HCT116 (cell line): ENCODE results near the gene PLA2G12B. TPM values are rescaled to one million over a fixed set of nuclear protein-coding genes. Genes with fewer than 3 reads are reported as not detected.
A peak's percentile ranks its signal among the peaks of the same experiment; 100 is the strongest.

Experiments used
- ATAC-seq: fragments of 200-7000 bp; cut with Tn5 transposase; 2 replicates; pipeline ENCODE4 v1.9.1; 2020; ENCODE audit warnings: mild to moderate bottlenecking, moderate library complexity
- Bru-seq: library from RNA; stranded (reverse); fragments of 400-500 nt; gene quantifications from one replicate; lab custom pipeline; 2021; lab: Mats Ljungman, UMichigan
- BruChase-seq, 2 experiments: library from RNA; stranded (reverse); fragments of 400-500 nt; gene quantifications; one replicate each; lab custom pipeline; 2021; lab: Mats Ljungman, UMichigan
- BruUV-seq: library from RNA; stranded (reverse); fragments of 400-500 nt; replicated peaks from 2 replicates; lab custom pipeline; 2021; lab: Mats Ljungman, UMichigan
- CTCF ChIA-PET: fragments of 300-600 bp; sonication (Branson Sonifier 250); formaldehyde crosslinking; loops from one replicate; lab custom pipeline; 2021; ENCODE audit warnings: antibody characterized with exemption; lab: Charles Lee
- POLR2A ChIA-PET: fragments of 300-600, 350-600 bp; sonication (Branson Sonifier 250); formaldehyde crosslinking; loops from one replicate; lab custom pipeline; 2021; ENCODE audit warnings: antibody characterized with exemption; lab: Charles Lee
- RAD21 ChIA-PET, 2 experiments: fragments of 300-600 bp; sonication (Branson Sonifier 250); formaldehyde crosslinking; loops; one replicate each; lab custom pipeline; 2023; ENCODE audit warnings: low total read pairs in 2 of 2; ENCODE audit not compliant: uncharacterized antibody in 2 of 2, unreplicated experiment in 2 of 2, low non-redundant PET in 1 of 2; lab: Charles Lee
- DNase-seq: peaks from one replicate; pipeline ENCODE4 v3.0.0-alpha.2; 2010; ENCODE audit warnings: low read depth, low spot score
- H2AFZ ChIP-seq: fragments of 200-600 bp; shearing (Covaris generic), sonication (generic); 2 replicates; pipeline ENCODE4 v1.6.1; 2017; ENCODE audit warnings: low read depth, mixed run types, mixed read lengths, antibody characterized with exemption, low read length; ENCODE audit not compliant: poor library complexity, severe bottlenecking
- H3K27ac ChIP-seq: 2 replicates; pipeline ENCODE4 v1.5.1; 2012; ENCODE audit warnings: low read depth, low read length
- H3K27me3 ChIP-seq: fragments of 200-600 bp; sonication (generic); 2 replicates; pipeline ENCODE4 v1.6.1; 2016; ENCODE audit warnings: mixed run types, low read length, mixed read lengths; ENCODE audit not compliant: insufficient read depth
- H3K36me3 ChIP-seq, 2 experiments: fragments of 200-500 bp in 1 of 2; fragments of 200-600 bp in 1 of 2; sonication (Bioruptor generic) in 1 of 2; sonication (generic) in 1 of 2; 2 replicates each; pipeline versions ENCODE4 v1.5.1 to v1.6.1; 2014 to 2016; ENCODE audit warnings: low read length in 2 of 2, inconsistent platforms in 1 of 2, mixed read lengths in 1 of 2, mixed run types in 1 of 2; ENCODE audit not compliant: insufficient read depth in 2 of 2, control insufficient read depth in 1 of 2
- H3K4me1 ChIP-seq, 2 experiments: fragments of 200-600 bp in 1 of 2; sonication (generic) in 1 of 2; 2 replicates each; pipeline versions ENCODE4 v1.5.1 to v1.6.1; 2012 to 2017; ENCODE audit warnings: low read length in 2 of 2, inconsistent platforms in 1 of 2, mild to moderate bottlenecking in 1 of 2, mixed read lengths in 1 of 2, mixed run types in 1 of 2, moderate library complexity in 1 of 2; ENCODE audit not compliant: insufficient read depth in 2 of 2, control insufficient read depth in 1 of 2
- H3K4me2 ChIP-seq: fragments of 200-600 bp; sonication (generic); 2 replicates; pipeline ENCODE4 v1.6.1; 2017; ENCODE audit warnings: mixed run types, low read length, mixed read lengths
- H3K4me3 ChIP-seq, 2 experiments: fragments of 200-600 bp in 1 of 2; sonication (generic) in 1 of 2; replicated peaks in 1 of 2; 2 replicates each; pipeline ENCODE4 v1.5.1; 2011 to 2016; ENCODE audit warnings: low read length in 2 of 2, control low read depth in 1 of 2, low read depth in 1 of 2, mild to moderate bottlenecking in 1 of 2, mixed read lengths in 1 of 2, mixed run types in 1 of 2
- H3K79me2 ChIP-seq: fragments of 200-600 bp; sonication (generic); 2 replicates; pipeline ENCODE4 v1.6.1; 2017; ENCODE audit warnings: mild to moderate bottlenecking, mixed run types, low read length, moderate library complexity, mixed read lengths; ENCODE audit not compliant: insufficient read depth
- H3K9ac ChIP-seq: fragments of 200-600 bp; sonication (generic); 2 replicates; pipeline ENCODE4 v1.6.1; 2016; ENCODE audit warnings: low read length, mixed read lengths
- H3K9me2 ChIP-seq: fragments of 200-600 bp; sonication (generic), shearing (Covaris generic); 2 replicates; pipeline ENCODE4 v1.6.1; 2017; ENCODE audit warnings: mixed run types, mild to moderate bottlenecking, moderate library complexity; ENCODE audit not compliant: insufficient read depth
- H3K9me3 ChIP-seq, 2 experiments: fragments of 200-500 bp in 1 of 2; fragments of 200-600 bp in 1 of 2; sonication (Bioruptor generic) in 1 of 2; sonication (generic) in 1 of 2; 2 replicates each; pipeline ENCODE4 v1.6.1; 2014 to 2017; ENCODE audit warnings: low read length in 2 of 2, mixed read lengths in 2 of 2, inconsistent platforms in 1 of 2, low read depth in 1 of 2, mild to moderate bottlenecking in 1 of 2, mixed run types in 1 of 2, moderate library complexity in 1 of 2; ENCODE audit not compliant: control insufficient read depth in 1 of 2, insufficient read depth in 1 of 2
- H4K20me1 ChIP-seq: fragments of 200-600 bp; sonication (generic), shearing (Covaris generic); 2 replicates; pipeline ENCODE4 v1.6.1; 2017; ENCODE audit warnings: mixed run types, mild to moderate bottlenecking, moderate library complexity; ENCODE audit not compliant: insufficient read depth
- CBX3 ChIP-seq: IDR thresholded peaks from 2 replicates; pipeline ENCODE4 v1.6.1; 2012; ENCODE audit warnings: low read depth
- CEBPB ChIP-seq: IDR thresholded peaks from 2 replicates; pipeline ENCODE4 v1.6.1; 2012; ENCODE audit warnings: low read depth
- EZH2 ChIP-seq: fragments of 200-600 bp; sonication (generic); IDR thresholded peaks from 2 replicates; pipeline ENCODE4 v1.6.1; 2017; ENCODE audit warnings: antibody characterized with exemption, mixed run types
- TCF7L2 ChIP-seq: IDR thresholded peaks from 2 replicates; pipeline ENCODE4 v1.7.0; 2011; ENCODE audit warnings: borderline replicate concordance, inconsistent platforms; ENCODE audit not compliant: insufficient read depth, insufficient read length; ENCODE audit errors: extremely low read depth
- ZBTB33 ChIP-seq: IDR thresholded peaks from 2 replicates; pipeline ENCODE4 v1.6.1; 2011; ENCODE audit warnings: mild to moderate bottlenecking, low read length, moderate library complexity; ENCODE audit not compliant: insufficient replicate concordance; ENCODE audit errors: extremely low read depth
- ZFX ChIP-seq: fragments of 450-650 bp; IDR thresholded peaks from 2 replicates; pipeline ENCODE4 v1.6.1; 2017
- intact Hi-C: fragments of 100-400 bp; cut with micrococcal nuclease; formaldehyde crosslinking; loops from 2 replicates; pipeline ENCODE4 v1.10.0; 2022
- long read RNA-seq: library from polyadenylated mRNA; unstranded; transcript quantifications from one replicate; pipeline ENCODE4 v2.0.0, GENCODE V29; 2021; ENCODE audit not compliant: unreplicated experiment
- polyA plus RNA-seq: library from polyadenylated mRNA; unstranded; fragments of >200 nt; gene quantifications from 2 replicates; pipeline ENCODE4 v1.2.1, GENCODE V29; 2012; ENCODE audit warnings: missing spikeins
- total RNA-seq: library from RNA; stranded (reverse); gene quantifications from one replicate; pipeline ENCODE4 v1.2.1, GENCODE V29; 2021; ENCODE audit not compliant: unreplicated experiment

The PLA2G12B gene
- not detected for total RNA-seq
- polyA plus RNA-seq: 0.05 TPM in 1 of 2 replicates, not detected in the other
- Bru-seq, nascent RNA: percentile 11 among the genes with signal in this experiment
- BruChase-seq, experiment 1, labeled RNA remaining after a 6-hour chase: percentile 26 among the genes with signal in this experiment
- percentile 17 among the genes with signal in this experiment for BruChase-seq, experiment 2, labeled RNA remaining after a 2-hour chase
- long read RNA-seq: 0 reads

- POLR2A ChIA-PET: no interaction called here
- Histone ChIP-seq H4K20me1 (no peaks in the 10 kb centered on the region), H3K9me2 (no peaks in the 10 kb centered on the region), H3K36me3 (no peaks in the 10 kb centered on the region), H3K9me3 (no peaks in the 10 kb centered on the region), H3K4me2 (no peak within 1 kb of the TSS), H3K9ac (no peak within 1 kb of the TSS), H3K79me2 (no peaks in the 10 kb centered on the region)
- ATAC-seq: no peak
- intact Hi-C loops: no loop called here
- TF ChIP-seq ZBTB33 (no peak), TCF7L2 (no peak), ZFX (no peak), CBX3 (no peak), EZH2 (no peak), CEBPB (no peak)
- TF ChIP-seq, all 23 proteins: peak for 0
- no TSS peak for BruUV-seq
- Histone ChIP-seq H3K27me3 (no peaks in the 10 kb centered on the region; the same call in 1 of the 2 replicates), H2AFZ (no peak within 1 kb of the TSS), H3K4me3 (no peak within 1 kb of the TSS), H3K27ac (no peak within 1 kb of the TSS), H3K4me1 (no peaks in the 10 kb centered on the region)
- ChIA-PET CTCF (no interaction called here), RAD21 (no interaction called here)
- DNase-seq: no peak
Observed at GRCh38 chr10:72954596-72955554, at the start of gene PLA2G12B. PLA2G12B (minus strand) TSS chr10:72954806; CDS start chr10:72954685, 121 bp downstream.
